RWPE1 (cell line): Measurements from ENCODE around the gene NELFCD.
"Not testable (repeated sequence)": the region's sequence is repeated elsewhere in the genome, so short reads cannot be mapped to it uniquely, and the experiment has no call there.

Source experiments
- CTCF ChIA-PET: fragments of 350-600 bp; sonication (Branson Sonifier 250); formaldehyde crosslinking; extraction: SDS; loops from one replicate; lab custom pipeline; 2021; lab: Yijun Ruan, JAX
- POLR2A ChIA-PET: fragments of 400-600 bp; formaldehyde crosslinking; extraction: SDS; loops from one replicate; lab custom pipeline; 2020; ENCODE audit warnings: antibody characterized with exemption; ENCODE audit not compliant: low non-redundant PET; lab: Yijun Ruan, JAX
- DNase-seq: peaks from one replicate; pipeline ENCODE4 v3.0.0; 2012; ENCODE audit warnings: low spot score
- H3K27ac ChIP-seq: fragments of 450-650 bp; 2 replicates; pipeline ENCODE4 v1.5.1; 2017
- TF ChIP-seq, protein P1 (sequence below): fragments of 450-650 bp; conservative IDR thresholded peaks from 2 replicates; pipeline ENCODE4 v1.5.1; 2017; ENCODE audit warnings: low read depth, mild to moderate bottlenecking

The NELFCD gene

DNA sequence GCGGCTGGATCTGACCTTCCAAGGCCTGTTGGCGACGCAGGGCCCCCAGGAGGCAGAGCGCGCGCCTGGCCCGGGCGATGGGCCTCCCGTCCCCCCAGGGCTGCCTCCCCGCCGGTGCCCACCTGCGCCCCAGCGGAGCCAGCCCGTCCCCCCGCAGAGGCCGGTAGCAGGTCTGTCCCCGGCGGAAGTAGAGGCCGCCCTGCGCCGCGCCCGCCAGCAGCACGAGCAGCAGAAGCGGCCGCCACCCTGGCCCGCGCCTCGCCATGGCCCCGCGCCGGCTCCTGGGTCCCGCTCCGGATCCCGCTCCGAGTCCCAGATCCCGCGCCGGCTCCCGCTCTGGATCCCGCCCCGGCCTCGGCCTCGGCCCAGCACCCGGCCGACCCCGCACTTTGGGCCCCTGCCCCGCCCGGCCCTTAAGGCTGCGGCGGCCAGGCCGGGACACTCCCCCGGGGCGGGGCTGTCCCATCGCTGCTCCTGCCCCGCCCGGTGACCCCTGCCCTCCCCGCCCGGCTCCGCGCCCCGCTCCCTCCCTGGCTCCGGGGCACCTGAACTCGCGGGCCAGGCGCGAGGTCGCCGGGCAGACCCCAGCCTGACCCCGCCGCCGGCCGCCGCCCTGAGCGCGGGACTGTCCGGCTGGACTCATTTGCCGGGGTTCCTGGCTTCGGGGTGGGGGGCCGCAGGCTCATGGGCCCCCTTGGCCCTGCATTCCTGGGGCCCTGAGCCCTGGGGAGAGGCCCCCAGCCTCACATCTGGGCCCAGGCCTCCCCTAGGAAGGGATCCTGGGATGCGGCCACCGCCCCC lies 26.0 kb downstream of the NELFCD start, which contains the start of gene CTSZ:
CTSZ (minus strand) TSS at position 391 of the 801 bp plus-strand sequence; CDS start at position 265, 126 bp downstream.
- POLR2A ChIA-PET: no interaction called here

DNA sequence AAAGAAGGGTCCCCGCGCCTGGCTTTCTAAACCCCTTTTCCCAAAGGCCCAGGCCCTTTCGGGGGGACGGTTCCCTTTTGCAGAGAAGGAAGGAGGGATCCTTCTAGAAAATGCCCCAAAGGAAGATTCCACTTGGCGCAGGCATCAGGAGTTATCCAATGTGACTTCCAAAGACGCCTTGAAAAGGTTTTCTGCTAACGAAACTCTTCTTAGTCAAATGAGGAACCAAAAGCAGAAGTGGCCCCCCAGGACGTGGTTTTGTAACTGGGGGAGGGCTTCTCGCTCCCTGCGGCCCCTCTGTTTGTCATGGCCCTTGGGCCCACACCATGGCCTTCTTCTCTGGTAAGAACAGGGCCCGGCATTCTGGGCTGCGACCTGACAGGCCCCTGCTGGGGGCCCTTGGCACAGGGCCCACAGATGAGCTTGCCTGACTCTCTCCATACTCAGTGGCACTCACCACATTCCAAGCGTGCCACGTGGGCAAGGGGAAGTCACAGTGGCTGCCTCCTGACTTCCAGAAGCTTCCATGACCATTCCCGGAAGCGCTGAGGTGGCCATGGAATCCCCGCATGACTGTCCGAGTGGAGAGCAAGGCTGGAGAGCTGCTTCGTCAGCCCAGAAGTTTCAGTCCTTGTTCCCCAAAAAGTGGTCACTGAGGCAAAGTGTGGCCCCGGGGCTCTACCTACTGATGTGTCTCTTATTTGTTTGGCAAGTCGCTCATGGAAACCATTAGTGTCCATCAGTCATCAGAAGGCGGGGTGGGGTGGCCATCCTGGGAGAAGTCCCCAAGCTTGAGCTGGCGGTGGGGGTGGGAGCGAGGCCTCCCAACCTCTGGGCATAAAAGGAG lies 26.8 kb downstream of the NELFCD start:
- POLR2A ChIA-PET: no interaction called here
- TF ChIP-seq, protein P1, sequence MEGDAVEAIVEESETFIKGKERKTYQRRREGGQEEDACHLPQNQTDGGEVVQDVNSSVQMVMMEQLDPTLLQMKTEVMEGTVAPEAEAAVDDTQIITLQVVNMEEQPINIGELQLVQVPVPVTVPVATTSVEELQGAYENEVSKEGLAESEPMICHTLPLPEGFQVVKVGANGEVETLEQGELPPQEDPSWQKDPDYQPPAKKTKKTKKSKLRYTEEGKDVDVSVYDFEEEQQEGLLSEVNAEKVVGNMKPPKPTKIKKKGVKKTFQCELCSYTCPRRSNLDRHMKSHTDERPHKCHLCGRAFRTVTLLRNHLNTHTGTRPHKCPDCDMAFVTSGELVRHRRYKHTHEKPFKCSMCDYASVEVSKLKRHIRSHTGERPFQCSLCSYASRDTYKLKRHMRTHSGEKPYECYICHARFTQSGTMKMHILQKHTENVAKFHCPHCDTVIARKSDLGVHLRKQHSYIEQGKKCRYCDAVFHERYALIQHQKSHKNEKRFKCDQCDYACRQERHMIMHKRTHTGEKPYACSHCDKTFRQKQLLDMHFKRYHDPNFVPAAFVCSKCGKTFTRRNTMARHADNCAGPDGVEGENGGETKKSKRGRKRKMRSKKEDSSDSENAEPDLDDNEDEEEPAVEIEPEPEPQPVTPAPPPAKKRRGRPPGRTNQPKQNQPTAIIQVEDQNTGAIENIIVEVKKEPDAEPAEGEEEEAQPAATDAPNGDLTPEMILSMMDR: no peak
- H3K27ac ChIP-seq: peak overlapping the region; percentile 76
- DNase-seq: no peak
- CTCF ChIA-PET: interaction anchor here (0.5 to 0.7 kb wide), 2 partner anchors 15 to 32 kb away, joined by 3 to 4 read pairs; no protein-coding TSS in a partner anchor

More for the DNA sequence above, 26.0 kb downstream of the NELFCD start, which contains the start of gene CTSZ:
- DNase-seq: peak; percentile 75
- CTCF ChIA-PET: no interaction called here
- H3K27ac ChIP-seq: peak within 1 kb of the TSS; percentile 76
- TF ChIP-seq, protein P1: no peak

DNA sequence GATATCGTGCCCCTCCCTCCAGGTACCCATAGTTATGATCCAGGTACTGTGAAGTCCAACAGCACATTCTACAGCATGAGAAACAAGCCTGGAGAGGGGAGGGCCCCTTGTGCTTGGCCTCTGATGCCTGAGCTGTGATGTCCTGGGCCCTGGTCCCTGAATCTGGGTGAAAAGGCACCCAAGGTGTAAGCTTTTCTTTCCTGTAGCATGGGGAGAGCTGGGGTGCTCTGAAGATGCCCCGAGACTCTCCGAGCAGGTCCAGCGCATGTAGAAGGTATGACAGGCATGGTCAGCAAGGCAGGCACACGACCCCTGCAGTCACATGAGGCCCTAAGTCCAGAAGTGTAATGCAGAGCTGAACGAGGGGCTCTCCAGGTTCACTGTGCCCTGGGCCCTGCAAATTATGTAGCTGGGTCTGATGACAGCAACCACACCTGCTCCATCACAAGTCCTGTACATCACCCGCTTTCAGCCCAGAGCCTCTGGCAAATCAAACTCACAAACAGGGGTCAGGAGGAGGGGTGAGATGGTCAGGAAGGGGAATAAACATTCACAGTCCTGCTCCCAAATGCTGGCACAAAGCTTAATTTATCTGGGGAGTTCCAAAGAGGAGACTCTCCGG lies 27.8 kb downstream of the NELFCD start:
- H3K27ac ChIP-seq: peak overlapping the region; percentile 17; the same call in 1 of the 2 replicates
- ChIA-PET POLR2A (interaction anchor here (0.6 to 2.8 kb wide), 2 partner anchors 23 to 33 kb away, joined by 3 to 20 read pairs; partner anchors contain the start of gene ATP5F1E), CTCF (interaction anchor here (0.7 kb wide), 2 partner anchors 31 to 139 kb away, joined by 3 read pairs; no protein-coding TSS in a partner anchor)
- DNase-seq: no peak
- TF ChIP-seq, protein P1: no peak

DNA sequence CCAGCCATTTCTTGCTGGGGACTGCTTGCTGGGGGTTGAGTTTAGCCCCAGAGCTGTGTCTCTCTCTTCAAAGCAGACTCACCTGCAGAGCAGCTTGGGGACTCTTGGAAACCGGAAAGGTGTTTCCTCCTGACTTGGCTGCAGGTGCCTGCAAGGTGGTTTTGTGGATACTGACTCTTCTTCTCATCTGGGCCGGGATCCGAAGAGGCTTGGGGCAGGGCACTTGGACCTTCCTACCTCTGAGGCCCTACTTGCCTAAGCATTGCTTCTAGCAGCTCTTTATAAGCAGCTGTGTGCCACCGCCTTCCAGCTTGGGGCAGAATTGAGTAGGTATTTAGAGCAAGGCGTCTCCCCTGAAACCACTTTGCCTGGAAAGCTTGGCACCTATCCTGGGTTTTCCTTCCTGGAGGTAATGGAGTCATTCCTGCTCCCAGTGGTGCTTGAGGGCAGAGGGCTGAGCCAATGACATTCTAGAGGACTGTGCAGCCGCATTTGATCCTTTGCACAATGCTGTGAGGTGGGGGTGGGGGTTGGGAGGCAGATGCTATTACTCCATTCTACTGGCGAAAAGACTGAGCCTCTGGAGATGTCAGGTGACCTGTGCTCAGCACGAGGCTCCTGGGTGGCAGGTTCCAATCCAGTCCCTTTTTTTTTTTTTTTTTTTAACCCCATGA lies 29.4 kb downstream of the NELFCD start:
- H3K27ac ChIP-seq: peak overlapping the region; percentile 86
- TF ChIP-seq, protein P1: no peak
- peak; percentile 80 for DNase-seq
- CTCF ChIA-PET: interaction anchor here (0.6 to 1.1 kb wide), 6 partner anchors 18 to 697 kb away, joined by 3 to 5 read pairs (median 3); partner anchors contain the start of gene ATP5F1E
- POLR2A ChIA-PET: interaction anchor here (2.8 kb wide), 1 partner anchor 21 kb away, joined by 20 read pairs; the partner anchor contains the start of gene ATP5F1E

DNA sequence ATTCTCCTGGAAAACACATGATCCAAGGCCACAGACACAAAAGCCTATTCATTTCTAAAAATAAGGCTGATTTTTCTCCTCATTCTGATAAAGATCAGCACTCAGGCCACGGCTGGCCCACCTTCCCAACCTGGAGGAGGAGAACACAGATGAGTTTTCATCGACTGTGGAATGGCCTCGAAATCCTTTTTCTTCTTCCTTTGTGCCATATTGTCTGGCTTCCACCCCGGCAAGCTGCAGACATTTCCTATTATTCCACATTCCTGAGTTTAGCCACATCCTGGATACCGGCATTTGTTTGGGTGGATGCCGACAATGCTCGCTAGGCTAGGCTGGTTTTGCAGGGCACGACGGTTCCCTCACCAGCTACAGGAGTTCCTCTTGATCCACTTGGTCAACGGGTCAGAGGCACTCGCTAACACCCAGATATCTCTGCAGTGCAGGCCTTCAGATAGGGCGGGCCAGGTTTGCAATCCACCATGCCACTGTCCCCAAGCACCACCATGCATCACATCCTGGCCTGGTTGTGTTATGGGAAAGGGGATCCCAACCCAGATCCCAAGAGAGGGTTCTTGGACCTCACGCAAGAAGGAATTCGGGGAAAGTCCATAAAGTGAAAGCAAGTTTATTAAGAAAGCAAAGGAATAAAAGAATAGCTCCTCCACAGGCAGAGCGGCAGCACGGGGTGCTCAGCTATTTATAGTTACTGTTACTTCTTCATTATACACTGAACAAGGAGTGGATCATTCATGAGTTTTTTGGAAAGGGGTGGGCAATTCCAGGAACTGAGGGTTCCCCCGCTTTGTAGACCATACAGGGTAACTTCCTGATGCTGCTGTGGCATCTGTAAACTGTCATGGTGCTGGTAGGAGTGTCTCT lies 30.2 kb downstream of the NELFCD start:
- H3K27ac ChIP-seq: peak overlapping the region; percentile 86
- ChIA-PET POLR2A (interaction anchor here (2.8 kb wide), 1 partner anchor 21 kb away, joined by 20 read pairs; the partner anchor contains the start of gene ATP5F1E), CTCF (interaction anchor here (0.7 to 1.1 kb wide), 4 partner anchors 12 to 137 kb away, joined by 3 to 5 read pairs (median 4); partner anchors contain the start of gene ATP5F1E)
- DNase-seq: peak; percentile 89
- TF ChIP-seq, protein P1: no peak

DNA sequence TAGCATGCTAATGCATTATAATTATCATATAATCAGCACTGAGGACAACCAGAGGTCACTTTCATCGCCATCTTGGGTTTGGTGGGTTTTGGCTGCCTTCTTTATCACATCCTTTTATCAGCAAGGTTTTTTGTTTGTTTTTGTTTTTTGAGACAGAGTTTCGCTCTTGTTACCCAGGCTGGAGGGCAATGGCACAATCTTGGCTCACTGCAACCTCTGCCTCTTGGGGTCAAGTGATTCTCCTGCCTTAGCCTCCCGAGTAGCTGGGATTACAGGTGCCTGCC lies 30.8 kb downstream of the NELFCD start:
- DNase-seq, POLR2A ChIA-PET: not testable (repeated sequence)
- peak overlapping the region; percentile 86; the same call in 1 of the 2 replicates for H3K27ac ChIP-seq
- CTCF ChIA-PET: interaction anchor here (0.7 kb wide), 2 partner anchors 13 to 67 kb away, joined by 3 to 4 read pairs; no protein-coding TSS in a partner anchor
